Ishikawa (cell line): ENCODE results near the gene ATP2A3.

ENCODE experiments used
- CEBPB ChIP-seq: IDR thresholded peaks from 2 replicates; pipeline ENCODE4 v1.6.1; 2012
- CREB1 ChIP-seq: IDR thresholded peaks from 2 replicates; pipeline ENCODE4 v1.6.1; 2012; ENCODE audit warnings: low read depth
- EGR1 ChIP-seq: IDR thresholded peaks from 2 replicates; pipeline ENCODE4 v1.6.1; 2012
- EP300 ChIP-seq: IDR thresholded peaks from 2 replicates; pipeline ENCODE4 v1.6.1; 2012; ENCODE audit warnings: borderline replicate concordance
- FOXM1 ChIP-seq: IDR thresholded peaks from 2 replicates; pipeline ENCODE4 v1.6.1; 2012; ENCODE audit warnings: low read depth, borderline replicate concordance
- NFIC ChIP-seq: IDR thresholded peaks from 2 replicates; pipeline ENCODE4 v1.6.1; 2012
- RAD21 ChIP-seq: IDR thresholded peaks from 2 replicates; pipeline ENCODE4 v1.6.1; 2012; ENCODE audit warnings: low read depth
- REST ChIP-seq: IDR thresholded peaks from 2 replicates; pipeline ENCODE4 v1.6.1; 2012; ENCODE audit warnings: low read depth, mild to moderate bottlenecking
- TAF1 ChIP-seq: IDR thresholded peaks from 2 replicates; pipeline ENCODE4 v1.6.1; 2012; ENCODE audit warnings: low read depth, mild to moderate bottlenecking
- TCF12 ChIP-seq: IDR thresholded peaks from 2 replicates; pipeline ENCODE4 v1.6.1; 2012; ENCODE audit warnings: low read depth
- TEAD4 ChIP-seq: IDR thresholded peaks from 2 replicates; pipeline ENCODE4 v1.6.1; 2012
- USF1 ChIP-seq: IDR thresholded peaks from 2 replicates; pipeline ENCODE4 v1.6.1; 2012
- YY1 ChIP-seq: IDR thresholded peaks from 2 replicates; pipeline ENCODE4 v1.6.1; 2012; ENCODE audit warnings: low read depth
- ZBTB7A ChIP-seq: IDR thresholded peaks from 2 replicates; pipeline ENCODE4 v1.6.1; 2012; ENCODE audit warnings: low read depth
- TF ChIP-seq, protein P1 (sequence below): IDR thresholded peaks from 2 replicates; pipeline ENCODE4 v1.6.1; 2012

The ATP2A3 gene

DNA sequence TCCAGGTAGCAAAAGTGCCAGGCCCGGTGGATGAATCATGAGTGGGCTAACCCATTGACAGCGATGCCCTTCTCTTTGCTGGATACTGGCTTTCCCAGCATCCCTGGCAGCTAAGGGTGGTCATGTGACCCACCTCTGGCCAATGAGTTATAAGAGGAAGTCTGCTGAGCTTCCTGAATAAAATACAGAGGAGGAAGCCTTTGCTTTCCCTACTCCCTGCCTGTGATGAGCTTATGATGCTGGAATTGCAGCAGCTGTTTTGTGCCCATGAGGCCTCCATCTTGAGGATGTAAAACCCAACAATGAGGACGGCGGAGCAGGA lies 15.0 kb upstream of the ATP2A3 start:
- TF ChIP-seq USF1 = peak; percentile 74
- TF ChIP-seq ZBTB7A = no peak
- TF ChIP-seq YY1 = no peak

GRCh38 chr17:3978421-3979289 lies 14.4 kb upstream of the ATP2A3 start:
- TF ChIP-seq REST (no peak), CREB1 (no peak), CEBPB (no peak), USF1 (no peak), NFIC (peak; percentile 88), TCF12 (0 out of 2 replicates have a peak, but pooled peaks have one; percentile 61), TEAD4 (peak; percentile 27; the same call in 1 of the 2 replicates), EP300 (peak; percentile 73; the same call in 1 of the 2 replicates), ZBTB7A (no peak), FOXM1 (peak; percentile 43; the same call in 1 of the 2 replicates)

- TF ChIP-seq FOXM1 = no peak
Observed at GRCh38 chr17:3977387-3977786, 13.2 kb upstream of the ATP2A3 start.

- peak; percentile 64; the same call in 1 of the 2 replicates for TF ChIP-seq FOXM1
- peak; percentile 77 for TF ChIP-seq USF1
- TF ChIP-seq, protein P1, sequence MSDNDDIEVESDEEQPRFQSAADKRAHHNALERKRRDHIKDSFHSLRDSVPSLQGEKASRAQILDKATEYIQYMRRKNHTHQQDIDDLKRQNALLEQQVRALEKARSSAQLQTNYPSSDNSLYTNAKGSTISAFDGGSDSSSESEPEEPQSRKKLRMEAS = peak; percentile 58; the same call in 1 of the 2 replicates
- TF ChIP-seq CEBPB = no peak
- TF ChIP-seq EGR1 = peak; percentile 83
- TF ChIP-seq CREB1 = no peak
- no peak for TF ChIP-seq YY1
- peak; percentile 83 for TF ChIP-seq TCF12
- TF ChIP-seq TEAD4 = peak; percentile 50
- no peak for TF ChIP-seq TAF1
- peak; percentile 52; the same call in 1 of the 2 replicates for TF ChIP-seq ZBTB7A
- TF ChIP-seq EP300 = peak; percentile 83
- peak; percentile 96 for TF ChIP-seq NFIC
- TF ChIP-seq RAD21 = no peak; the same call in 1 of the 2 replicates
- no peak for TF ChIP-seq REST
Observed at GRCh38 chr17:3976675-3977171, 12.5 kb upstream of the ATP2A3 start.

DNA sequence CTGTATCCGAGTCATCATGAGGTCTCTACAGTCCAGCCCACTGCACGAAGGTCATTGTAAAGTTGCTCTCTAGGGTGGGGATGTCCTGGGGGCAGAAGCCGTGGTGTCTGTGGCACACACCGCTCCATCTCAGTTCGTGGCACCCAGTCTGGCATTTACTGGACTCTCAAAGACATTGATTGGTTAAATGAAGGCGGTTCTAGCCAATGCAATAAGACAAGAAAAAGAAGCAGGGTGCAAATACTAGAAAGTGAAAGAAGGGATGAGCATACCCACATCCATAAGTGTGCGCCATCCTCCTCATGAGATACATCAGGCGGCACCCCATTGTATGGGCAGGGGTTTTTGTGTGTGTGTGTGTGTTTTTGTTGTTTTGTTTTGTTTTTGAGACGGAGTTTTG lies 10.7 kb upstream of the ATP2A3 start:
- TF ChIP-seq CEBPB = no peak
- no peak for TF ChIP-seq CREB1
- TF ChIP-seq FOXM1 = no peak
- TF ChIP-seq, protein P1 = no peak
- TF ChIP-seq EP300 = no peak
- TF ChIP-seq USF1 = no peak
- TF ChIP-seq EGR1 = no peak
- no peak for TF ChIP-seq TCF12
- TF ChIP-seq REST = no peak
- TF ChIP-seq YY1 = no peak
- TF ChIP-seq ZBTB7A = no peak
- TF ChIP-seq TEAD4 = no peak
- TF ChIP-seq TAF1 = no peak
- TF ChIP-seq RAD21 = no peak
